GM19467 (cell line): Measurements from ENCODE around the gene SEMA6B.
"Not testable (repeated sequence)": the region's sequence is repeated elsewhere in the genome, so short reads cannot be mapped to it uniquely, and the experiment has no call there.

Experiments used
- ATAC-seq: cut with Tn5 transposase; IDR thresholded peaks from one replicate; pipeline ENCODE4 v1.9.1; 2021; ENCODE audit warnings: mild to moderate bottlenecking, moderate library complexity; ENCODE audit not compliant: unreplicated experiment

Gene SEMA6B, protein sequence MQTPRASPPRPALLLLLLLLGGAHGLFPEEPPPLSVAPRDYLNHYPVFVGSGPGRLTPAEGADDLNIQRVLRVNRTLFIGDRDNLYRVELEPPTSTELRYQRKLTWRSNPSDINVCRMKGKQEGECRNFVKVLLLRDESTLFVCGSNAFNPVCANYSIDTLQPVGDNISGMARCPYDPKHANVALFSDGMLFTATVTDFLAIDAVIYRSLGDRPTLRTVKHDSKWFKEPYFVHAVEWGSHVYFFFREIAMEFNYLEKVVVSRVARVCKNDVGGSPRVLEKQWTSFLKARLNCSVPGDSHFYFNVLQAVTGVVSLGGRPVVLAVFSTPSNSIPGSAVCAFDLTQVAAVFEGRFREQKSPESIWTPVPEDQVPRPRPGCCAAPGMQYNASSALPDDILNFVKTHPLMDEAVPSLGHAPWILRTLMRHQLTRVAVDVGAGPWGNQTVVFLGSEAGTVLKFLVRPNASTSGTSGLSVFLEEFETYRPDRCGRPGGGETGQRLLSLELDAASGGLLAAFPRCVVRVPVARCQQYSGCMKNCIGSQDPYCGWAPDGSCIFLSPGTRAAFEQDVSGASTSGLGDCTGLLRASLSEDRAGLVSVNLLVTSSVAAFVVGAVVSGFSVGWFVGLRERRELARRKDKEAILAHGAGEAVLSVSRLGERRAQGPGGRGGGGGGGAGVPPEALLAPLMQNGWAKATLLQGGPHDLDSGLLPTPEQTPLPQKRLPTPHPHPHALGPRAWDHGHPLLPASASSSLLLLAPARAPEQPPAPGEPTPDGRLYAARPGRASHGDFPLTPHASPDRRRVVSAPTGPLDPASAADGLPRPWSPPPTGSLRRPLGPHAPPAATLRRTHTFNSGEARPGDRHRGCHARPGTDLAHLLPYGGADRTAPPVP

DNA sequence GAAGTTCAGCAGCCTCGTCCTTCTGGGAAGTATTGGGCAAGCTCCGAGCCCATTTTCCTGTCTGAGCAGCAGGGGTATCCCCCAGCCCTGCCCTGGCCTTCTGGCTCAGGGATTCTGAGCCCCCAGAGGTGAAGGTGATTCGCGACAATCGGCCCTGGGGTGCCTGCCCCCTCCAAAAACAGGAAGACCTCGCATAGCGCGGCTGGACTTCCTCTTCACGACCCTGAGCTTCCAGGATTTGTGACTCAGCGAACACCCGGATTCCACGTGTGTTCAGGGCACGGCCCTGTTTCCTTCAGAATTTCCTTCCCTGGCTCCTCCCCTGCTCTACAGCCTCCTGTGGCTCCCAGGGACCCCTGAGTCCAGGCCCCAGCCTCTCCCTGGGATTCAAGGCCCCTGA, at the start of gene SEMA6B:
Gene SEMA6B, minus strand, starts transcription at position 116 of the 400 bp plus-strand sequence. CDS start 1,227 bp downstream, outside the sequence.
- ATAC-seq = no peak

- no peak for ATAC-seq
Observed at GRCh38 chr19:4606921-4607678, 47.6 kb upstream of the SEMA6B start.

DNA sequence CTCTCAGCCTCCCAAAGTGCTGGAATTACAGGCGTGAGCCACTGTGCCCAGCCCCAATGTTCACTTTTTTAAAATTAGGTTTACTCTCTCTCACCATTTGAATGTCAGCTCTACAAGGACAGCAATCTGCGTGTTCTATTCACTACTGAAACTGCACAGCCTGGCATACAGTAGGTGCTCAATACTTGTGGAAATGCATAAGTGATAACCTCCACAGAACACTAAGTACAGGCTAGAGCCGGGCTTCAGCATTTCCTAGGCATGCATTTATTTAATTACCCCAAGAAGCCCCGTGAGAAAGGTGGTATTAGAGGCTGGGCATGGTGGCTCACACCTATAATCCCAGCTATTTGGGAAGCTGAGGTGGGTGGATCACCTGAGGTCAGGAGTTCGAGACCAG, 46.7 kb upstream of the SEMA6B start:
- ATAC-seq = no peak

GRCh38 chr19:4604912-4605311, 45.4 kb upstream of the SEMA6B start:
- no peak for ATAC-seq

DNA sequence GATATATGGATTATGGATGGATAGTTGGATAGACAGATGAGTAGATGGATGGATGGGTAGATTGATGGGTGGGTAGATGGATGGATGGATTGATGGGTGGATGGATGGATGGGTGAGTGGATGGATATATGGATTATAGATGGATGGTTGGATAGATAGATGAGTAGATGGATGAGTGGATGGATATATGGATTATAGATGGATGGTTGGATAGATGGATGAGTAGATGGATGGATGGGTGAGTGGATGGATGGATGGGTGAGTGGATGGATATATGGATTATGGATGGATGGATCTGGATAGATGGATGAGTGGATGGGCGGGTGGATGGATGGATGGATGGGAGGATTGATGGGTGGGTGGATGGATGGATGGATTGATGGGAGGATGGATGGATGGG, 43.4 kb upstream of the SEMA6B start:
- no peak for ATAC-seq

DNA sequence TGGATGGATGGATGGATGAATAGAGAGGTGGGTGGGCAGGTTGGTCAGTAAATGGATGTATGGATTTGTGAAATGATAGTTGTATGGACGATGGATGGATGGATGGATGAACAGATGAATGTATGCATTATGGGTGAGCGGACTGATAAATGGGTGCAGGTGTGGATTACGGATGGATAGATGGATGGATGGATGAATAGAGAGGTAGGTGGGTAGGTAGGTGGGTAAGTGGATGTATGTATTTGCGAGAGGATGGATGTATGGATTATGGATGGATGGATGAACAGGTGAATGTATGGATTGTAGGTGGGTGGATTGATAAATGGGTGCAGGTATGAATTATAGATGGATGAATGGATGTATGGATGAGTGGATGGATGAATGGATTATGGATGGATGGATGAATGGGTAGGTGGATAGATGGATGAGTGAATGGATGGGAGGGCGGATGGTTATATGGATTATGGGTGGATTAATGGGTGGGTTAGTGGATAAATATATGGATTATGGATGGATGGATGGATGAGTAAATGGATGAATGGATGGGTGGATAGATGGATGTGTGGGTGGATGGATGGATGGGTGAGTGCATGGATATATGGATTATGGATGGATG, 42.8 kb upstream of the SEMA6B start:
- no peak for ATAC-seq

DNA sequence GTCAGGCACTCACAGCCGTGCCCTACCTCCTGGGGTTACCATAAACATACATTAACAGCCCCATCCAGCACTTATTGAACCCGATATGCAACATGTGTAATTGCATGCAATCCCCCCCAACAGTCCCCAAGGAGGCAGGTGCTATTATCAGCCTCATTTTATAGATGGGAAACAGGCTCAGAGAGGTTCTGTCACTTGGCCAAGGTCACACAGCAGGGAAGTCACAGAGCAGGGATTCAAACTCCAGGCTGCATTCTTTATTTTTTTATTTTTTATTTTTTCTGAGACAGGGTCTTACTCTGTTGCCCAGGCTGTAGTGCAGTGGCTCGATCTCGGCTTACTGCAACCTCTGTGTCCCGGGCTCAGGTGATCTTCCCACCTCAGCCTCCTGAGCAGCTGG, 41.4 kb upstream of the SEMA6B start:
- ATAC-seq = no peak

- no peak for ATAC-seq
Observed at GRCh38 chr19:4600082-4600481, 40.6 kb upstream of the SEMA6B start.

DNA sequence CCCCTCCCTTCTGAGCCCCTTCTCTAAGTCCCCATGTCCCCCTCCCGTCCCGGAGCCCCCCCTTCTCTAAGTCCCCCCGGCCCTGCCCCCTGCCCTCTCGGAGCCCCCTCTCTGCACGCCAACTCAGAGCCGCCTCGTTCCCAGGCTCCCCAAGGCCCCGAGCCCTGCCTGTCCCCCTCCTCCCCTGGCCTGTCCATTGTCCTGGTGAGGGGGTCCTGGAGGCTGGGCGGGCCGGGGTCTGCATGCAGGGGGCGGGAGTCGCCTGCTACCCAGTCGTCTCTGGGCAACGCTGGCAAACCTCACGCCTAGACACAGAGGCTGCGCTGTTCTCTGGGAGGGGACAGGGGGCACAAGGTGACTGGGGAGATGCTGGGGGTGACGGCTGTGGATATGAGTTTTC, 39.2 kb upstream of the SEMA6B start:
- ATAC-seq = no peak

GRCh38 chr19:4597975-4598671, 38.6 kb upstream of the SEMA6B start:
- no peak for ATAC-seq

GRCh38 chr19:4597278-4597974, 37.9 kb upstream of the SEMA6B start:
- no peak for ATAC-seq

- no peak for ATAC-seq
Observed at GRCh38 chr19:4596033-4596904, 36.8 kb upstream of the SEMA6B start.

GRCh38 chr19:4595158-4595557, 35.7 kb upstream of the SEMA6B start:
- not testable (repeated sequence) for ATAC-seq

DNA sequence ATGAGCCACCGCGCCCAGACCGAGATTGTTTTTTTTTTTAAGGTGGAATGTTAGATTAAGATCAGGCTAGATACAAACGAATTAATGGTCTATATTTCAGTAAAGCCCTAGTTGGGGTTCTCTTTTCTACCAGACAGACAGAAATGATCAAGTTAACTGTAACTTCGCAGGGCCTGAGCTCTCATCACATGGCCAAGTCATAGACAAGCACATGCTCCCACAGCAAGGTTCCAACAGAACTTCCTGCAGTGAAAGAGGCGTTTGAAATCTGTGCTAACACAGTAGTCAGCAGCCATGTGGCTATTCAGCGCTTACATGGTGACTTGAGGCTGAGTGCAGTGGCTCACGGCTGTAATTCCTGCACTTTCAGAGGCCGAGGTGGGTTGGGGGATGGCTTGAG, 34.7 kb upstream of the SEMA6B start:
- ATAC-seq = no peak

DNA sequence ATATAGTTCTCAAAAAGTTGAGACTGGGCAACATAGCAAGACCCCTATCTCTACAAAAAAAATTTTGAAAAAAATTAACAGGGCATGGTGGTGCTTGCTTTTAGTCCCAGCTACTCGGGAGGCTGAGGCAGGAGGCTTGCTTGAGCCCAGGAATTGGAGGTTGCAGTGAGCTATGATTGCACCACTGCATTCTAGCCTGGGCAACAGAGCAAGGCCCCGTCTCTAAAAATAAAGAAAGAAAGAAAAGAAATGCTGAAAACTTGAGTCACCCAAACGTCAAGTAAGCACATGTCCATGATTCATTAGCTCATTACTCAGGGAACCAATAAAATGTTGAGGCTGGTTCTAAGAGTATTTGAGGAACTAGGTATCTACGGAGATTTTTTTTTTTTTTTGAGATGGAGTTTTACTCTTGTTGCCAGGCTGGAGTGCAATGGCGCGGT, 33.9 kb upstream of the SEMA6B start:
- ATAC-seq = no peak

GRCh38 chr19:4592445-4592844, 33.0 kb upstream of the SEMA6B start:
- ATAC-seq = no peak

DNA sequence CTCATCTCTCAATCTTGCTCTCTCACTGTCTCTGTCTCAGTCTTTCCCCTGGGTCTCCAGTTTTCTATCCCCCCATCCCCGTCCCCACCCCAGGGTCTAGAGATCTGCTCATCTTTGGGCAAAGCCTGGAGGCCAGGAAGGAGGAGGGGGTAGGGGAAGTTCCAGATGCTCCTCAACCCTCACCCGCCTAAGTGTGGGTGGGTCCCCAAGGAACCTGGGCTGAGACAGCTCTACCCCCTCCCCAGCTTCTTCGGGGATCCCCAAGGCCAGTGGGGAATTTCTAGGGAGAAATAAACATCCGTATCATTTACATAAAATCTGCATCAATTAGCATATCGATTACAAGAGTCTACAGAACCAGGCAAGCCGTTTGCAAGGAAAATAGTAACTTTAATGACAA, 31.8 kb upstream of the SEMA6B start:
- no peak for ATAC-seq

DNA sequence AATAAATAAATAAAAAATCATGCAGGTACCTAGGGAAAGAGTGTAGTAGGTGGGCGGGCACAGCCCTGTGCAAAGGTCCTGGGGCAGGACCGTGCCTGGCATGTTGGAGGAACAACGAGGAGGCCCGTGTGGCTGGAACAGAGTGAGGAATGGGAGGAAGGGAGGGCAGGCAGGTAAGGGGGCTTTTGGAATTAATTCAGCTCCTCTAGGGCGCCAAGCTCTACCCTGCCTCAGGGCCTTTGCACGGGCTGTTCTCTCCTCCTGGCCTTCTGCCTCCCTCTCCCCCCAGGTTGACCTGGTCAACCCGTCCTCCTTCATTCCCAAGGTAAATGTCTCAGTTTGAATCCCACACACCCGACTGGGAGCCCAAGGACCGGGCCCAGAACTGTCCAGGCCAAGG, 31.1 kb upstream of the SEMA6B start:
- ATAC-seq = no peak
